Natural killer cell (primary cell): Measurements from ENCODE around the gene SEC24C. TPM values are rescaled to one million over a fixed set of nuclear protein-coding genes. Genes with fewer than 3 reads are reported as not detected.

Experiments used
- ATAC-seq, 3 donors: fragments of 150-1000 bp in 2 of 3; fragments of 200-7000 bp in 1 of 3; cut with Tn5 transposase; 1 replicate in 1 of 3; 2 replicates in 2 of 3; pipeline ENCODE4 v1.10.0; 2021; ENCODE audit warnings: mild to moderate bottlenecking in 2 of 3, moderate library complexity in 2 of 3
- DNase-seq, 2 donors: peaks; one replicate each; pipeline versions ENCODE4 v3.0.0 to v3.0.0-alpha.2; 2013 to 2021; ENCODE audit warnings: mixed read lengths in 1 of 2
- H3K27ac ChIP-seq: one replicate; pipeline ENCODE4 v1.5.1; 2013; ENCODE audit warnings: mild to moderate bottlenecking, low read length
- H3K27me3 ChIP-seq: one replicate; pipeline ENCODE4 v1.6.1; 2013; ENCODE audit warnings: low read length; ENCODE audit not compliant: control insufficient read depth, insufficient read depth
- H3K36me3 ChIP-seq: one replicate; pipeline ENCODE4 v1.6.1; 2013; ENCODE audit warnings: low read length; ENCODE audit not compliant: control insufficient read depth, insufficient read depth
- H3K4me1 ChIP-seq: one replicate; pipeline ENCODE4 v1.6.1; 2013; ENCODE audit warnings: low read length; ENCODE audit not compliant: control insufficient read depth, insufficient read depth
- H3K4me3 ChIP-seq: one replicate; pipeline ENCODE4 v1.5.1; 2013; ENCODE audit warnings: low read length
- H3K9me3 ChIP-seq: one replicate; pipeline ENCODE4 v1.6.1; 2013; ENCODE audit warnings: low read length; ENCODE audit not compliant: control insufficient read depth, insufficient read depth
- H3K27ac Mint-ChIP-seq, 2 donors: one replicate each; pipeline ENCODE4 v1.8.0; 2022; ENCODE audit warnings: mild to moderate bottlenecking in 2 of 2, mixed read lengths in 2 of 2, moderate library complexity in 1 of 2
- H3K27me3 Mint-ChIP-seq, 2 donors: one replicate each; pipeline ENCODE4 v1.8.0; 2022; ENCODE audit warnings: low read depth in 2 of 2, mixed read lengths in 2 of 2
- H3K36me3 Mint-ChIP-seq: one replicate; pipeline ENCODE4 v1.8.0; 2022; ENCODE audit warnings: mixed read lengths
- H3K4me1 Mint-ChIP-seq, 2 donors: one replicate each; pipeline ENCODE4 v1.8.0; 2022; ENCODE audit warnings: mixed read lengths in 2 of 2
- H3K4me3 Mint-ChIP-seq: one replicate; pipeline ENCODE4 v1.8.0; 2022; ENCODE audit warnings: mild to moderate bottlenecking, moderate library complexity, mixed read lengths
- H3K9me3 Mint-ChIP-seq, 2 donors: one replicate each; pipeline ENCODE4 v1.8.0; 2022; ENCODE audit warnings: mixed read lengths in 2 of 2
- CTCF ChIP-seq: fragments of 200-600 bp; IDR thresholded peaks from one replicate; pipeline ENCODE4 v1.8.0; 2022; ENCODE audit warnings: antibody characterized with exemption
- WGBS: methylation state at CpG from one replicate; pipeline ENCODE4 v1.1.7; 2013; ENCODE audit warnings: missing lambda C conversion rate; ENCODE audit not compliant: insufficient coverage; 5-methylcytosine and 5-hydroxymethylcytosine counted together
- intact Hi-C: fragments of 100-400 bp; cut with micrococcal nuclease; formaldehyde crosslinking; loops from one replicate; pipeline ENCODE4 v1.14.2; 2022
- total RNA-seq, 4 donors: library from RNA; stranded (reverse); fragments of 120-200 nt in 1 of 4; gene quantifications; one replicate each; pipeline versions ENCODE4 v1.2.3 to v1.2.4, GENCODE V29; 2013 to 2022

The SEC24C gene
- total RNA-seq, 3 donors from 2014 or later (not counting 1 experiment from before 2014, with no cell fraction given), result 153 to 161 (median 160) TPM

- Mint-ChIP-seq H3K36me3 (no peaks in the 10 kb centered on the region), H3K4me1 (peaks cover 4 to 7% of the 10 kb centered on the region in 2 donors), H3K9me3 (no peaks in the 10 kb centered on the region), H3K27me3 (no peaks in the 10 kb centered on the region), H3K4me3 (no peak overlapping the region), H3K27ac (no peak overlapping the region)
- H3K4me3 ChIP-seq, result no peak overlapping the region
- intact Hi-C loops, result no loop called here
- 98% methylated on average over 5 of the region's 5 CpGs for WGBS
- H3K36me3 ChIP-seq, result peaks cover 49% of the 10 kb centered on the region
- no peak for DNase-seq
- H3K27me3 ChIP-seq, result no peaks in the 10 kb centered on the region
- H3K9me3 ChIP-seq, result no peaks in the 10 kb centered on the region
- H3K4me1 ChIP-seq, result no peaks in the 10 kb centered on the region
- TF ChIP-seq CTCF, result no peak
- ATAC-seq, result no peak
- H3K27ac ChIP-seq, result no peak overlapping the region
Measured at GRCh38 chr10:73817826-73818225, 73.7 kb downstream of the SEC24C start.

GRCh38 chr10:73818402-73818801 lies 74.2 kb downstream of the SEC24C start:
- intact Hi-C loops, result no loop called here
- no peak overlapping the region for H3K27ac ChIP-seq
- Mint-ChIP-seq H3K36me3 (no peaks in the 10 kb centered on the region), H3K27me3 (no peaks in the 10 kb centered on the region), H3K27ac (no peak overlapping the region), H3K9me3 (no peaks in the 10 kb centered on the region), H3K4me3 (no peak overlapping the region), H3K4me1 (peaks cover 0 to 7% of the 10 kb centered on the region in 2 donors)
- no peaks in the 10 kb centered on the region for H3K4me1 ChIP-seq
- no peak overlapping the region for H3K4me3 ChIP-seq
- WGBS, result 94% methylated on average over 10 of the region's 10 CpGs
- no peaks in the 10 kb centered on the region for H3K27me3 ChIP-seq
- ATAC-seq, result no peak
- peaks cover 53% of the 10 kb centered on the region for H3K36me3 ChIP-seq
- DNase-seq, result no peak
- no peak for TF ChIP-seq CTCF
- no peaks in the 10 kb centered on the region for H3K9me3 ChIP-seq

- no peaks in the 10 kb centered on the region for H3K9me3 Mint-ChIP-seq
- TF ChIP-seq CTCF, result no peak
- H3K36me3 Mint-ChIP-seq, result no peaks in the 10 kb centered on the region
- peaks cover 0 to 7% of the 10 kb centered on the region in 2 donors for H3K4me1 Mint-ChIP-seq
- Histone ChIP-seq H3K27ac (no peak overlapping the region), H3K27me3 (no peaks in the 10 kb centered on the region), H3K9me3 (no peaks in the 10 kb centered on the region), H3K4me3 (no peak overlapping the region), H3K4me1 (no peaks in the 10 kb centered on the region), H3K36me3 (peaks cover 56% of the 10 kb centered on the region)
- no peaks in the 10 kb centered on the region for H3K27me3 Mint-ChIP-seq
- no peak overlapping the region for H3K27ac Mint-ChIP-seq
- WGBS, result 90% methylated on average over 4 of the region's 5 CpGs
- no peak for DNase-seq
- intact Hi-C loops, result no loop called here
- ATAC-seq, result no peak
- H3K4me3 Mint-ChIP-seq, result no peak overlapping the region
Measured at GRCh38 chr10:73819081-73819480, 74.9 kb downstream of the SEC24C start.

- H3K36me3 Mint-ChIP-seq, result no peaks in the 10 kb centered on the region
- no peak overlapping the region for H3K27ac Mint-ChIP-seq
- Histone ChIP-seq H3K4me1 (no peaks in the 10 kb centered on the region), H3K4me3 (no peak overlapping the region), H3K9me3 (no peaks in the 10 kb centered on the region), H3K36me3 (peaks cover 59% of the 10 kb centered on the region), H3K27me3 (no peaks in the 10 kb centered on the region), H3K27ac (no peak overlapping the region)
- 97% methylated on average over 20 of the region's 20 CpGs for WGBS
- H3K4me3 Mint-ChIP-seq, result no peak overlapping the region
- no peaks in the 10 kb centered on the region for H3K27me3 Mint-ChIP-seq
- TF ChIP-seq CTCF, result no peak
- H3K4me1 Mint-ChIP-seq, result peaks cover 0 to 7% of the 10 kb centered on the region in 2 donors
- no peaks in the 10 kb centered on the region for H3K9me3 Mint-ChIP-seq
- intact Hi-C loops, result no loop called here
- DNase-seq, result no peak
- ATAC-seq, result no peak
Measured at GRCh38 chr10:73819513-73820093, 75.4 kb downstream of the SEC24C start.
